HUES6 (cell line): ENCODE measurements around the gene ABHD16A.

Experiments used
- H3K27ac ChIP-seq: 2 replicates; pipeline ENCODE4 v1.7.0; 2013; ENCODE audit warnings: low read depth, mild to moderate bottlenecking, low read length, inconsistent platforms
- H3K27me3 ChIP-seq: 2 replicates; pipeline ENCODE4 v1.6.1; 2013; ENCODE audit warnings: low read length; ENCODE audit not compliant: control insufficient read depth, insufficient read depth
- H3K36me3 ChIP-seq: 2 replicates; pipeline ENCODE4 v1.6.1; 2013; ENCODE audit warnings: low read length; ENCODE audit not compliant: control insufficient read depth, insufficient read depth
- H3K4me1 ChIP-seq: 2 replicates; pipeline ENCODE4 v1.6.1; 2013; ENCODE audit warnings: low read length; ENCODE audit not compliant: control insufficient read depth, insufficient read depth
- H3K4me3 ChIP-seq: 2 replicates; pipeline ENCODE4 v1.5.1; 2013; ENCODE audit warnings: low read depth, low read length
- H3K9ac ChIP-seq: one replicate; pipeline ENCODE4 v1.6.1; 2013; ENCODE audit warnings: mild to moderate bottlenecking, low read length
- H3K9me3 ChIP-seq: 2 replicates; pipeline ENCODE4 v1.6.1; 2013; ENCODE audit warnings: low read depth, low read length; ENCODE audit not compliant: control insufficient read depth, insufficient read depth

Gene ABHD16A

GRCh38 chr6:31692886-31693285 is 10.2 kb downstream of the ABHD16A start:
- Histone ChIP-seq H3K9me3 (no peaks in the 10 kb centered on the region), H3K4me1 (peaks cover 7% of the 10 kb centered on the region; the same call in 1 of the 2 replicates), H3K27me3 (no peaks in the 10 kb centered on the region), H3K9ac (no peak overlapping the region), H3K27ac (no peak overlapping the region), H3K4me3 (no peak overlapping the region), H3K36me3 (peaks cover 71% of the 10 kb centered on the region)

GRCh38 chr6:31692353-31692752 is 10.8 kb downstream of the ABHD16A start:
- Histone ChIP-seq H3K27ac (no peak overlapping the region), H3K9ac (no peak overlapping the region), H3K36me3 (peaks cover 72% of the 10 kb centered on the region), H3K4me3 (no peak overlapping the region), H3K9me3 (no peaks in the 10 kb centered on the region), H3K27me3 (no peaks in the 10 kb centered on the region), H3K4me1 (peaks cover 7% of the 10 kb centered on the region; the same call in 1 of the 2 replicates)

GRCh38 chr6:31691564-31692108 is 11.5 kb downstream of the ABHD16A start:
- Histone ChIP-seq H3K36me3 (peaks cover 72% of the 10 kb centered on the region), H3K9me3 (no peaks in the 10 kb centered on the region)

GRCh38 chr6:31691078-31691463 is 12.1 kb downstream of the ABHD16A start:
- no peak overlapping the region for H3K4me3 ChIP-seq
- H3K27me3 ChIP-seq: no peaks in the 10 kb centered on the region
- no peak overlapping the region for H3K27ac ChIP-seq
- peaks cover 7% of the 10 kb centered on the region; the same call in 1 of the 2 replicates for H3K4me1 ChIP-seq
- peaks cover 76% of the 10 kb centered on the region for H3K36me3 ChIP-seq
- no peaks in the 10 kb centered on the region for H3K9me3 ChIP-seq
- H3K9ac ChIP-seq: no peak overlapping the region

More at GRCh38 chr6:31691564-31692108, 11.5 kb downstream of the ABHD16A start:
- no peaks in the 10 kb centered on the region for H3K27me3 ChIP-seq
- peaks cover 7% of the 10 kb centered on the region; the same call in 1 of the 2 replicates for H3K4me1 ChIP-seq
- no peak overlapping the region for H3K27ac ChIP-seq
- H3K4me3 ChIP-seq: no peak overlapping the region
- no peak overlapping the region for H3K9ac ChIP-seq

GRCh38 chr6:31690231-31691077 is 12.7 kb downstream of the ABHD16A start:
- Histone ChIP-seq H3K4me3 (no peak overlapping the region; the same call in 1 of the 2 replicates), H3K9me3 (no peaks in the 10 kb centered on the region), H3K27ac (no peak overlapping the region), H3K4me1 (peaks cover 7% of the 10 kb centered on the region; the same call in 1 of the 2 replicates), H3K36me3 (peaks cover 76% of the 10 kb centered on the region), H3K27me3 (no peaks in the 10 kb centered on the region), H3K9ac (no peak overlapping the region)

GRCh38 chr6:31689249-31690110 is 13.6 kb downstream of the ABHD16A start:
- Histone ChIP-seq H3K27me3 (no peaks in the 10 kb centered on the region), H3K9me3 (no peaks in the 10 kb centered on the region), H3K9ac (no peak overlapping the region), H3K4me1 (peaks cover 7% of the 10 kb centered on the region; the same call in 1 of the 2 replicates), H3K36me3 (peaks cover 69% of the 10 kb centered on the region), H3K4me3 (no peak overlapping the region), H3K27ac (no peak overlapping the region)

- Histone ChIP-seq H3K4me1 (peaks cover 12% of the 10 kb centered on the region), H3K27me3 (no peaks in the 10 kb centered on the region), H3K4me3 (no peak overlapping the region), H3K9me3 (no peaks in the 10 kb centered on the region), H3K9ac (no peak overlapping the region), H3K36me3 (peaks cover 60% of the 10 kb centered on the region), H3K27ac (no peak overlapping the region)
These were observed 15.0 kb downstream of the ABHD16A start for GRCh38 chr6:31687860-31688693.

- Histone ChIP-seq H3K9ac (no peak overlapping the region), H3K9me3 (no peaks in the 10 kb centered on the region), H3K27ac (no peak overlapping the region), H3K36me3 (peaks cover 54% of the 10 kb centered on the region), H3K4me1 (peaks cover 12% of the 10 kb centered on the region), H3K27me3 (peaks cover 1% of the 10 kb centered on the region; the same call in 1 of the 2 replicates), H3K4me3 (no peak overlapping the region)
These were observed 15.8 kb downstream of the ABHD16A start for GRCh38 chr6:31687321-31687720.

- Histone ChIP-seq H3K27ac (no peak overlapping the region), H3K36me3 (peaks cover 48% of the 10 kb centered on the region), H3K9ac (no peak overlapping the region), H3K4me3 (no peak overlapping the region), H3K27me3 (peaks cover 10% of the 10 kb centered on the region), H3K9me3 (no peaks in the 10 kb centered on the region), H3K4me1 (peaks cover 12% of the 10 kb centered on the region)
These were observed 16.6 kb downstream of the ABHD16A start for GRCh38 chr6:31686483-31686882.

GRCh38 chr6:31683591-31683990 is 19.5 kb downstream of the ABHD16A start:
- Histone ChIP-seq H3K4me1 (peaks cover 8% of the 10 kb centered on the region), H3K9me3 (no peaks in the 10 kb centered on the region), H3K36me3 (peaks cover 25% of the 10 kb centered on the region), H3K4me3 (peak overlapping the region; percentile 56), H3K27me3 (peaks cover 17% of the 10 kb centered on the region), H3K27ac (no peak overlapping the region), H3K9ac (no peak overlapping the region)
